K562 (cell line): ENCODE data around the gene TTN. TPM values are rescaled to one million over a fixed set of nuclear protein-coding genes. Genes with fewer than 3 reads are reported as not detected.

ENCODE experiments used
- ATAC-seq: fragments of 200-7000 bp; cut with Tn5 transposase; 3 replicates; pipeline ENCODE4 v1.9.1; 2020; ENCODE audit warnings: moderate library complexity
- BruUV-seq: library from RNA; stranded (reverse); fragments of 400-500 nt; replicated peaks from 2 replicates; lab custom pipeline; 2021; lab: Mats Ljungman, UMichigan
- CTCF ChIA-PET: fragments of 300-600 bp; formaldehyde crosslinking; extraction: SDS; loops from one replicate; lab custom pipeline; 2021; ENCODE audit warnings: low intra/inter-chr PET ratio; lab: Yijun Ruan, JAX
- POLR2A ChIA-PET: fragments of 300-600, 350-650 bp; sonication (Branson Sonifier 250); formaldehyde crosslinking; extraction: SDS; loops from one replicate; lab custom pipeline; 2021; ENCODE audit warnings: antibody characterized with exemption, inconsistent platforms; lab: Yijun Ruan, JAX
- DNase-seq, 4 experiments: peaks; one replicate each; pipeline versions ENCODE4 v3.0.0 to v3.0.0-alpha.2; 2011 to 2018; ENCODE audit warnings: low spot score in 3 of 4, mixed read lengths in 3 of 4; ENCODE audit errors: extremely low read depth in 1 of 4
- FAIRE-seq: peaks from 2 replicates; lab custom pipeline; 2011; peaks lifted over from hg19 to GRCh38; lab: Jason Lieb, UNC
- H2AFZ ChIP-seq: 2 replicates; pipeline ENCODE4 v1.6.0; 2011; ENCODE audit warnings: low read depth, low read length, control low read depth, inconsistent platforms
- H3K27ac ChIP-seq: fragments of 200-600 bp; 3 replicates; pipeline ENCODE4 v1.8.0; 2011; ENCODE audit warnings: low read depth, mild to moderate bottlenecking, control low read depth, inconsistent platforms, low read length, moderate library complexity, mixed read lengths; ENCODE audit errors: extremely low read depth
- H3K27me3 ChIP-seq, 2 experiments: fragments of 300-600 bp in 1 of 2; 2 replicates in 1 of 2; 3 replicates in 1 of 2; pipeline versions ENCODE4 v1.6.0 to v1.8.0; 2011; ENCODE audit warnings: inconsistent platforms in 2 of 2, low read length in 2 of 2, mild to moderate bottlenecking in 1 of 2, mixed read lengths in 1 of 2, moderate library complexity in 1 of 2; ENCODE audit not compliant: control insufficient read depth in 2 of 2, insufficient read depth in 2 of 2
- H3K36me3 ChIP-seq: fragments of 300-600 bp; 3 replicates; pipeline ENCODE4 v1.8.0; 2011; ENCODE audit warnings: mild to moderate bottlenecking, low read length, inconsistent platforms; ENCODE audit not compliant: control insufficient read depth, insufficient read depth
- H3K4me1 ChIP-seq, 2 experiments: fragments of 200-600 bp in 1 of 2; replicated peaks in 1 of 2; 2 replicates in 1 of 2; 3 replicates in 1 of 2; pipeline versions ENCODE4 v1.5.1 to v1.8.0; 2011; ENCODE audit warnings: inconsistent platforms in 2 of 2, low read length in 2 of 2, mild to moderate bottlenecking in 1 of 2, mixed read lengths in 1 of 2, moderate library complexity in 1 of 2; ENCODE audit not compliant: control insufficient read depth in 2 of 2, insufficient read depth in 2 of 2
- H3K4me2 ChIP-seq: 2 replicates; pipeline ENCODE4 v1.6.1; 2011; ENCODE audit warnings: low read length, control low read depth, inconsistent platforms, mixed read lengths; ENCODE audit not compliant: insufficient read depth
- H3K4me3 ChIP-seq: fragments of 200-600 bp; sonication (generic), shearing (Covaris generic); 2 replicates; pipeline ENCODE4 v1.5.1; 2016; ENCODE audit warnings: control low read depth, inconsistent platforms
- H3K79me2 ChIP-seq: fragments of 200-600 bp; 3 replicates; pipeline ENCODE4 v1.8.0; 2011; ENCODE audit warnings: low read length, inconsistent platforms; ENCODE audit not compliant: control insufficient read depth, insufficient read depth
- H3K9ac ChIP-seq, 2 experiments: 2 replicates each; pipeline versions ENCODE4 v1.6.0 to v1.6.1; 2011; ENCODE audit warnings: low read depth in 2 of 2, low read length in 2 of 2, control low read depth in 1 of 2, inconsistent platforms in 1 of 2, mild to moderate bottlenecking in 1 of 2, mixed read lengths in 1 of 2; ENCODE audit not compliant: insufficient read depth in 1 of 2
- H3K9me1 ChIP-seq: one replicate; pipeline ENCODE4 v1.6.0; 2011; ENCODE audit warnings: inconsistent platforms, mild to moderate bottlenecking, low read length, moderate library complexity; ENCODE audit not compliant: control insufficient read depth, insufficient read depth
- H3K9me3 ChIP-seq: replicated peaks from 2 replicates; pipeline ENCODE4 v1.5.1; 2011; ENCODE audit warnings: low read depth, low read length, inconsistent platforms; ENCODE audit not compliant: control insufficient read depth, insufficient read depth
- H4K20me1 ChIP-seq: replicated peaks from 2 replicates; pipeline ENCODE4 v1.6.1; 2011; ENCODE audit warnings: low read length, inconsistent platforms, mixed read lengths; ENCODE audit not compliant: control insufficient read depth, insufficient read depth
- CREB3 ChIP-seq: fragments of 450-650 bp; conservative IDR thresholded peaks from 2 replicates; pipeline ENCODE4 v1.6.1; 2016; ENCODE audit warnings: missing genetic modification characterization, low read depth, mild to moderate bottlenecking, missing compliant biosample characterization, moderate library complexity
- FOXA1 ChIP-seq: fragments of 450-650 bp; IDR thresholded peaks from 2 replicates; pipeline ENCODE4 v1.6.1; 2016; ENCODE audit warnings: mild to moderate bottlenecking, borderline replicate concordance
- HMG20A ChIP-seq: fragments of 450-650 bp; formaldehyde crosslinking; conservative IDR thresholded peaks from 2 replicates; pipeline ENCODE4 v1.4.0; 2020; ENCODE audit warnings: mild to moderate bottlenecking, mixed read lengths
- HNRNPH1 ChIP-seq: fragments of 200-400 bp; formaldehyde crosslinking; optimal IDR thresholded peaks from 2 replicates; pipeline ENCODE3; 2017; ENCODE audit warnings: low read depth, mild to moderate bottlenecking, low read length, moderate library complexity
- KLF16 ChIP-seq: IDR thresholded peaks from 2 replicates; pipeline ENCODE4 v1.6.1; 2016; ENCODE audit warnings: antibody characterized with exemption
- NEUROD1 ChIP-seq: fragments of 150-350 bp; IDR thresholded peaks from 2 replicates; pipeline ENCODE4 v1.6.1; 2014; ENCODE audit warnings: borderline replicate concordance, low read length, low read depth; ENCODE audit not compliant: partially characterized antibody
- SLC30A9 ChIP-seq: fragments of 250-450 bp; sonication (Bioruptor Pico); IDR thresholded peaks from 2 replicates; pipeline ENCODE4 v1.8.0; 2022; ENCODE audit warnings: mild to moderate bottlenecking, moderate library complexity
- SP1 ChIP-seq: sonication (generic); formaldehyde crosslinking; IDR thresholded peaks from 2 replicates; pipeline ENCODE4 v1.8.1; 2022; ENCODE audit warnings: mild to moderate bottlenecking, missing genetic modification reagents
- ZNF146 ChIP-seq: IDR thresholded peaks from one replicate; pipeline ENCODE4 v1.6.1; 2018; ENCODE audit warnings: missing compliant biosample characterization; ENCODE audit not compliant: unreplicated experiment
- ZNF347 ChIP-seq: fragments of 450-650 bp; formaldehyde crosslinking; IDR thresholded peaks from 2 replicates; pipeline ENCODE4 v1.4.0; 2020; ENCODE audit warnings: low read depth, mild to moderate bottlenecking, moderate library complexity
- ZNF77 ChIP-seq: fragments of 250-450 bp; sonication (Bioruptor Pico); IDR thresholded peaks from 2 replicates; pipeline ENCODE4 v1.5.0; 2020
- WGBS: fragments of 100-300 bp; shearing (Covaris generic); methylation state at CpG from one replicate; pipeline ENCODE4 v1.1.6; 2016; ENCODE audit warnings: low coverage, mixed read lengths; ENCODE audit not compliant: insufficient coverage; ENCODE audit errors: missing lambda C conversion rate; 5-methylcytosine and 5-hydroxymethylcytosine counted together
- in situ Hi-C: fragments of 300-500 bp; cut with MboI; formaldehyde crosslinking; loops from 4 replicates; pipeline ENCODE4 v1.15.0; 2018; ENCODE audit warnings: inconsistent platforms, mixed read lengths
- intact Hi-C: fragments of 100-400 bp; cut with micrococcal nuclease; formaldehyde crosslinking; loops from 2 replicates; pipeline ENCODE4 v1.14.2; 2022
- polyA plus RNA-seq, 8 experiments: library from polyadenylated mRNA; depleted of rRNA in 4 of 8; stranded (reverse) in 5 of 8; unstranded in 3 of 8; fragments of >200 nt; fragmentation: Nextera tagmentation in 2 of 8; fragmentation: Illumina TruSeq in 1 of 8; extraction: Ambion mirVana in 2 of 8; extraction: Trizol in 1 of 8; gene quantifications; 2 replicates each; pipeline versions ENCODE4 v1.2.1 to v1.2.3, GENCODE V29; 2011 to 2014; ENCODE audit warnings: inconsistent platforms in 1 of 8, missing spikeins in 1 of 8
- total RNA-seq, 7 experiments: library from RNA; depleted of rRNA in 6 of 7; stranded (reverse); fragments of >200 nt in 6 of 7; fragmentation: Illumina TruSeq in 2 of 7; extraction: Trizol in 2 of 7; gene quantifications; 2 replicates each; pipeline versions ENCODE4 v1.2.1 to v1.2.3, GENCODE V29; 2011 to 2021; ENCODE audit warnings: low replicate concordance in 1 of 7
- TF ChIP-seq, protein P1 (sequence below), 2 experiments: fragments of 450-650 bp in 1 of 2; sonication (generic) in 1 of 2; formaldehyde crosslinking in 1 of 2; IDR thresholded peaks; 2 replicates each; pipeline versions ENCODE4 v1.7.1 to v1.9.0; 2016 to 2022; ENCODE audit warnings: inconsistent platforms in 1 of 2, mild to moderate bottlenecking in 1 of 2, missing genetic modification reagents in 1 of 2

TTN gene
- total and polyA plus RNA-seq, 9 of the 15 experiments (the other 6 are each of a cell fraction or from before 2014, with no cell fraction given), result under 0.01 to 0.20 (median 0.04) TPM; not detected in 1

DNA sequence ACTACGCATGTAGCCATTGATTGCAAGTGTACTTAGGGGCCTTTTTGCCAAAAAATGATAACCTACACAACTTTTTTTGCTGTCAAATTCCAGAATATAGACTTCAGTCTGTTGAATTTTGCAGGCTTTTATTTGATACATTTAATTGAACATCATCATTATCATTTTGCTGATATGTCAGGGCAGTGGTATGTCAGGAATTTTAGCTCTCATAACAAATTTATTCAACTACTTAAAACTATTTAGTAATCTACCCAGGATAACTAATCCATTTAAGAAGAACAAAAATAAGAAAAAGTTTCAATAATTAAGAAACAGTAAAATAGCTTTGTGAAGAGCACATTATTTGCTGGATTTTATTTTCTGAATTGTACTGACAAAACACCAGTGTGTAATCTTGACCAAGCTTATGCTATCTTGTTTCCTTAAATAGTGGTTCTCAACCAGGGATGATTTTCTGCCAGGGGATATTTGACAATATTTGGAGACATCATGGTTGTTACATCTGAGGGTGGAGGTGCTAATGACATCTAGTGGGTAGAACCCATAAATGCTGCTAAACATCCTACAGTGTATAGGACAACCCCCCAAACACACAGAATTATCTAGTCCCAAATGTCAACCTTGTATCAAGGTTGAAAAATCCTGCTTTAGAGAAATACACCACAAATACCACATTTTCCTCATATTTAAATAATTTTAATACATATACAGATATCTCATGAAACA lies 12.1 kb upstream of the TTN start:
- DNase-seq (no peak), FAIRE-seq (no peak), ATAC-seq (no peak; the same call in 2 of the 3 replicates)
- H3K4me2 ChIP-seq, result no peak overlapping the region
- BruUV-seq, result no TSS peak
- no peaks in the 10 kb centered on the region for H3K36me3 ChIP-seq
- H3K4me3 ChIP-seq, result no peak overlapping the region
- intact Hi-C loops, result no loop called here
- no peaks in the 10 kb centered on the region for H4K20me1 ChIP-seq
- no peaks in the 10 kb centered on the region for H3K27me3 ChIP-seq
- H3K79me2 ChIP-seq, result no peaks in the 10 kb centered on the region
- H3K4me1 ChIP-seq, result no peaks in the 10 kb centered on the region
- CTCF ChIA-PET, result no interaction called here
- H3K9ac ChIP-seq, result no peak overlapping the region
- no peaks in the 10 kb centered on the region for H3K9me1 ChIP-seq
- no peaks in the 10 kb centered on the region for H3K9me3 ChIP-seq
- POLR2A ChIA-PET, result no interaction called here
- 0% methylated on average over 1 of the region's 1 CpG for WGBS
- H2AFZ ChIP-seq, result no peak overlapping the region
- H3K27ac ChIP-seq, result no peak overlapping the region
- in situ Hi-C loops, result no loop called here
- TF ChIP-seq HNRNPH1, result no peak
- no peak for TF ChIP-seq FOXA1
- TF ChIP-seq NEUROD1, result no peak
- TF ChIP-seq, protein P1, sequence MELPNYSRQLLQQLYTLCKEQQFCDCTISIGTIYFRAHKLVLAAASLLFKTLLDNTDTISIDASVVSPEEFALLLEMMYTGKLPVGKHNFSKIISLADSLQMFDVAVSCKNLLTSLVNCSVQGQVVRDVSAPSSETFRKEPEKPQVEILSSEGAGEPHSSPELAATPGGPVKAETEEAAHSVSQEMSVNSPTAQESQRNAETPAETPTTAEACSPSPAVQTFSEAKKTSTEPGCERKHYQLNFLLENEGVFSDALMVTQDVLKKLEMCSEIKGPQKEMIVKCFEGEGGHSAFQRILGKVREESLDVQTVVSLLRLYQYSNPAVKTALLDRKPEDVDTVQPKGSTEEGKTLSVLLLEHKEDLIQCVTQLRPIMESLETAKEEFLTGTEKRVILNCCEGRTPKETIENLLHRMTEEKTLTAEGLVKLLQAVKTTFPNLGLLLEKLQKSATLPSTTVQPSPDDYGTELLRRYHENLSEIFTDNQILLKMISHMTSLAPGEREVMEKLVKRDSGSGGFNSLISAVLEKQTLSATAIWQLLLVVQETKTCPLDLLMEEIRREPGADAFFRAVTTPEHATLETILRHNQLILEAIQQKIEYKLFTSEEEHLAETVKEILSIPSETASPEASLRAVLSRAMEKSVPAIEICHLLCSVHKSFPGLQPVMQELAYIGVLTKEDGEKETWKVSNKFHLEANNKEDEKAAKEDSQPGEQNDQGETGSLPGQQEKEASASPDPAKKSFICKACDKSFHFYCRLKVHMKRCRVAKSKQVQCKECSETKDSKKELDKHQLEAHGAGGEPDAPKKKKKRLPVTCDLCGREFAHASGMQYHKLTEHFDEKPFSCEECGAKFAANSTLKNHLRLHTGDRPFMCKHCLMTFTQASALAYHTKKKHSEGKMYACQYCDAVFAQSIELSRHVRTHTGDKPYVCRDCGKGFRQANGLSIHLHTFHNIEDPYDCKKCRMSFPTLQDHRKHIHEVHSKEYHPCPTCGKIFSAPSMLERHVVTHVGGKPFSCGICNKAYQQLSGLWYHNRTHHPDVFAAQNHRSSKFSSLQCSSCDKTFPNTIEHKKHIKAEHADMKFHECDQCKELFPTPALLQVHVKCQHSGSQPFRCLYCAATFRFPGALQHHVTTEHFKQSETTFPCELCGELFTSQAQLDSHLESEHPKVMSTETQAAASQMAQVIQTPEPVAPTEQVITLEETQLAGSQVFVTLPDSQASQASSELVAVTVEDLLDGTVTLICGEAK (IDR thresholded peaks at IDR 0.05), result no peak
- TF ChIP-seq, protein P1 (CRISPR knock-in tag; IDR thresholded peaks at IDR 0.05), result no peak
- no peak for TF ChIP-seq SP1 (CRISPR knock-in tag)
- TF ChIP-seq ZNF347, result no peak
- no peak for TF ChIP-seq HMG20A
- TF ChIP-seq ZNF77, result no peak
- TF ChIP-seq KLF16, result no peak
- no peak for TF ChIP-seq CREB3
- no peak for TF ChIP-seq ZNF146 (CRISPR knock-in tag)
- no peak for TF ChIP-seq SLC30A9 (CRISPR knock-in tag)
